ENCODE measurements around the gene LTV1. TPM values are rescaled to one million over a fixed set of nuclear protein-coding genes. Genes with fewer than 3 reads are reported as not detected.

LTV1 gene
- total and polyA plus RNA-seq, 2 experiments from 2014 or later = 22.7 to 29.1 TPM

DNA sequence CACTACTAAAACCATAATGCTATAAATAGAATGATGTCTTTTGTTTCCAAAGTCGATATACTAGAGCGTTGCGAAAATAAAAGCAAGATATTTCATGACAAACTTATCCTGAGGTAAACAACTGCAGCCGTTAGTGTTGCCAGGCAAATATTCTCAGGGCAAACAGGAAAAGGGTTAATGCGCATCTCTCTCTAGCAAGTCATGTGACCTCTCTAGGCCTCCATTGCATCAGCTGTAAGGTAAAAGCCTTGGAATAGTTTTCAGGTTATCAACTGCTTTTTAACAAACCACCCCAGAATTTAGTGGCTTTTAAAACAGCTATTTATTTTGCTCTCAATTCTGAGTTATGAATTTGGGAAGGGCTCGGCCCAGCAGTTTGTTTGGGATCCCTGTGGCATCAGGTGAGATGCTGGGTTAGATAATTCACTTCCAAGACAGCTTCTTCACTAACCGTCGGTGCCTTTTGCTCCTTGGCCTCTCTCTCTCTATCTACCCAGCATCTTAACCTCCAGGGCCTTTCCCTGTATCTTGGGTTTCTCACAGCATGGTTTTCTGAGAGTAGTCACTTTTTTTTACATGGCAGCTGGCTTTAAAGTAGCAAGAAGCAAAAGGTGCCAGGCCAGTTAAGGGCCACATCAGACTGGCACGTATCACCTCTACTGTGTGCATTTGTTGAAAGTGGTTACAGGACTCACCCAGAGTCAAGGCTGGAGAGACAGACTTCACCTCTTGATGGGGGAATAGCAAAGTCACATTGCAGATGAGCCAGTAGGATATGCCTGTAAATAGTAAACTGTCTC lies 39.2 kb upstream of the LTV1 start:
- Histone ChIP-seq H2AFZ (no peak overlapping the region), H3K79me2 (peaks cover 18% of the 10 kb centered on the region), H3K4me2 (no peak overlapping the region), H3K9me3 (ENCODE audit: low read depth) (no peaks in the 10 kb centered on the region), H3K4me3 (no peak overlapping the region), H3K36me3 (replicated peaks; ENCODE audit: insufficient read depth, low read depth) (no peaks in the 10 kb centered on the region), H3K4me1 (ENCODE audit: insufficient read depth) (peaks cover 3% of the 10 kb centered on the region), H4K20me1 (ENCODE audit: insufficient read depth, poor library complexity, severe bottlenecking) (no peaks in the 10 kb centered on the region), H3K9me2 (replicated peaks; ENCODE audit: insufficient read depth) (no peaks in the 10 kb centered on the region), H3K27me3 (no peaks in the 10 kb centered on the region), H3K27ac (no peak overlapping the region)
- DNase-seq (ENCODE audit: low spot score) = no peak
- 88% methylated on average over 9 of the region's 9 CpGs for WGBS (ENCODE audit: low lambda C conversion rate, missing lambda C conversion rate)
- TF ChIP-seq EZH2phosphoT487 (IDR thresholded peaks at IDR 0.05; ENCODE audit: low read depth, severe bottlenecking, unreplicated experiment) (no peak), EZH2 (IDR thresholded peaks at IDR 0.05; ENCODE audit: borderline replicate concordance) (no peak)
- TF ChIP-seq, protein P1, sequence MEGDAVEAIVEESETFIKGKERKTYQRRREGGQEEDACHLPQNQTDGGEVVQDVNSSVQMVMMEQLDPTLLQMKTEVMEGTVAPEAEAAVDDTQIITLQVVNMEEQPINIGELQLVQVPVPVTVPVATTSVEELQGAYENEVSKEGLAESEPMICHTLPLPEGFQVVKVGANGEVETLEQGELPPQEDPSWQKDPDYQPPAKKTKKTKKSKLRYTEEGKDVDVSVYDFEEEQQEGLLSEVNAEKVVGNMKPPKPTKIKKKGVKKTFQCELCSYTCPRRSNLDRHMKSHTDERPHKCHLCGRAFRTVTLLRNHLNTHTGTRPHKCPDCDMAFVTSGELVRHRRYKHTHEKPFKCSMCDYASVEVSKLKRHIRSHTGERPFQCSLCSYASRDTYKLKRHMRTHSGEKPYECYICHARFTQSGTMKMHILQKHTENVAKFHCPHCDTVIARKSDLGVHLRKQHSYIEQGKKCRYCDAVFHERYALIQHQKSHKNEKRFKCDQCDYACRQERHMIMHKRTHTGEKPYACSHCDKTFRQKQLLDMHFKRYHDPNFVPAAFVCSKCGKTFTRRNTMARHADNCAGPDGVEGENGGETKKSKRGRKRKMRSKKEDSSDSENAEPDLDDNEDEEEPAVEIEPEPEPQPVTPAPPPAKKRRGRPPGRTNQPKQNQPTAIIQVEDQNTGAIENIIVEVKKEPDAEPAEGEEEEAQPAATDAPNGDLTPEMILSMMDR (IDR thresholded peaks at IDR 0.05; ENCODE audit: poor library complexity) = no peak

DNA sequence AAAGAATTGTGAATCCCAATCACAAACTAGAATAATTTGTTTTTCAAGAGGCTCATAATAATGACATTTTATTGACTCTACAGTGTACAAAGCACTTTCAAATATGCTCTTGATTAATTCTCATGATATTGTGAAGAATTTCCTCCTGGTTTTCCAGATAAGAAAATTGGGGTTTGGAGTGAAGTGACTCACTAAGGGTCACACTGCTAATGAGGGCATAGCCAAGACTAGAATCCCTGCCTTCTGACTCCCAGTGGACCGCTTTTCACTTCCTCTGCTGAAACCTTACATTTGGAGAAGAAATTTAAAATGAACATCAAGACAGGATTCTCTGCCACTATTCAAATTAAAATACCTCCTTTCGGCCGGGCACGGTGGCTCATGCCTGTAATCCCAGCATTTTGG lies 38.3 kb upstream of the LTV1 start:
- no peak overlapping the region for H2AFZ ChIP-seq
- H3K27me3 ChIP-seq = no peaks in the 10 kb centered on the region
- TF ChIP-seq, protein P1 (IDR thresholded peaks at IDR 0.05; ENCODE audit: poor library complexity) = no peak
- TF ChIP-seq EZH2 (IDR thresholded peaks at IDR 0.05; ENCODE audit: borderline replicate concordance) (no peak), EZH2phosphoT487 (IDR thresholded peaks at IDR 0.05; ENCODE audit: low read depth, severe bottlenecking, unreplicated experiment) (no peak)
- no peak for DNase-seq (ENCODE audit: low spot score)
- no peaks in the 10 kb centered on the region for H3K9me2 ChIP-seq (replicated peaks; ENCODE audit: insufficient read depth)
- H3K9me3 ChIP-seq (ENCODE audit: low read depth) = no peaks in the 10 kb centered on the region
- no peak overlapping the region for H3K4me3 ChIP-seq
- H3K4me1 ChIP-seq (ENCODE audit: insufficient read depth) = peaks cover 3% of the 10 kb centered on the region
- no peak overlapping the region for H3K4me2 ChIP-seq
- peak overlapping the region; percentile 85 for H3K27ac ChIP-seq
- 82% methylated on average over 4 of the region's 4 CpGs for WGBS (ENCODE audit: low lambda C conversion rate, missing lambda C conversion rate)
- H4K20me1 ChIP-seq (ENCODE audit: insufficient read depth, poor library complexity, severe bottlenecking) = no peaks in the 10 kb centered on the region
- no peaks in the 10 kb centered on the region for H3K36me3 ChIP-seq (replicated peaks; ENCODE audit: insufficient read depth, low read depth)
- peaks cover 15% of the 10 kb centered on the region for H3K79me2 ChIP-seq

DNA sequence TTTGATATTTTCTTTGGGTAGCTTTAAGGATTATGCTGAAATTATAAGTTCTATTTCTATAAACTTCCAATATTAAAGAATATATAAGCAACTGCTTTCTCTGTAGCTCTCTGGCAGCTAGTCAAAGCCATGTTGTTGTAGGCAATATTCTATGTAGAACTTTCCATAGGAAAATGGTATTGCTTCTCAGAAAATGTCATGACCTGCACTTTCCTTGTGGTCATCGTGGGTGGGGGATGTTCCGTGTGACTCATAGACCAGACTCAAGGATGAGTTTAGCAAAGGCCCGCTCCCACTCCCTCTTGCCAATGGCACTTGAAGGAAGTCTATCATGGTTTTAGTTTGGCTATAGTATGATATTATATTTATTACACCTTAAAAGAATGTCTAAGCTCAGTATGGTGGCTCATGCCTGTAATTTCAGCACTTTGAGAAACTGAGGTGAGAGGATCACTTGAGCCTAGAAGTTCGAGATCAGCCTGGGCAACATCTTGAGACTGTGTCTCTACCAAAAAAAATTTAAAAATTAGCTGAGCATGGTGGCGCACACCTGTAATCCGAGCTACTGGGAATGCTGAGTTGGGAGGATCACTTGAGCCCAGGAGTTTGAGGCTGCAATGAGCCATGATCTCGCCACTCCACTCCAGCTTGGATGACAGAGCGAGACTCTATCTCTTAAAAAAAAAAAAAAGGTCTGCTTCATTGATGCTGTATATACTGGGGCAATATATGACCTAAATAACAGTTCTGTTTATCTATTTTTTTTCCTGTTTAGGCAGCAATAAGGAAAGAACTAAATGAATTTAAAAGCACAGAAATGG lies 36.6 kb upstream of the LTV1 start:
- no peaks in the 10 kb centered on the region for H4K20me1 ChIP-seq (ENCODE audit: insufficient read depth, poor library complexity, severe bottlenecking)
- 97% methylated on average over 8 of the region's 8 CpGs for WGBS (ENCODE audit: low lambda C conversion rate, missing lambda C conversion rate)
- H3K27me3 ChIP-seq = no peaks in the 10 kb centered on the region
- H3K79me2 ChIP-seq = peaks cover 13% of the 10 kb centered on the region
- H2AFZ ChIP-seq = no peak overlapping the region
- no peaks in the 10 kb centered on the region for H3K9me3 ChIP-seq (ENCODE audit: low read depth)
- peak; percentile 29 for DNase-seq (ENCODE audit: low spot score)
- peak overlapping the region; percentile 85 for H3K27ac ChIP-seq
- peaks cover 3% of the 10 kb centered on the region for H3K4me1 ChIP-seq (ENCODE audit: insufficient read depth)
- no peaks in the 10 kb centered on the region for H3K9me2 ChIP-seq (replicated peaks; ENCODE audit: insufficient read depth)
- no peak overlapping the region for H3K4me3 ChIP-seq
- no peak overlapping the region for H3K4me2 ChIP-seq
- H3K36me3 ChIP-seq (replicated peaks; ENCODE audit: insufficient read depth, low read depth) = no peaks in the 10 kb centered on the region
- TF ChIP-seq EZH2phosphoT487 (IDR thresholded peaks at IDR 0.05; ENCODE audit: low read depth, severe bottlenecking, unreplicated experiment) (no peak), EZH2 (IDR thresholded peaks at IDR 0.05; ENCODE audit: borderline replicate concordance) (no peak)
- TF ChIP-seq, protein P1 (IDR thresholded peaks at IDR 0.05; ENCODE audit: poor library complexity) = no peak
